ENCODE data around the gene EPB41L1. TPM values are rescaled to one million over a fixed set of nuclear protein-coding genes. Genes with fewer than 3 reads are reported as not detected.

The EPB41L1 gene
- total and polyA plus RNA-seq, 8 donors, result 17.6 to 40.5 (median 30.8) TPM

DNA sequence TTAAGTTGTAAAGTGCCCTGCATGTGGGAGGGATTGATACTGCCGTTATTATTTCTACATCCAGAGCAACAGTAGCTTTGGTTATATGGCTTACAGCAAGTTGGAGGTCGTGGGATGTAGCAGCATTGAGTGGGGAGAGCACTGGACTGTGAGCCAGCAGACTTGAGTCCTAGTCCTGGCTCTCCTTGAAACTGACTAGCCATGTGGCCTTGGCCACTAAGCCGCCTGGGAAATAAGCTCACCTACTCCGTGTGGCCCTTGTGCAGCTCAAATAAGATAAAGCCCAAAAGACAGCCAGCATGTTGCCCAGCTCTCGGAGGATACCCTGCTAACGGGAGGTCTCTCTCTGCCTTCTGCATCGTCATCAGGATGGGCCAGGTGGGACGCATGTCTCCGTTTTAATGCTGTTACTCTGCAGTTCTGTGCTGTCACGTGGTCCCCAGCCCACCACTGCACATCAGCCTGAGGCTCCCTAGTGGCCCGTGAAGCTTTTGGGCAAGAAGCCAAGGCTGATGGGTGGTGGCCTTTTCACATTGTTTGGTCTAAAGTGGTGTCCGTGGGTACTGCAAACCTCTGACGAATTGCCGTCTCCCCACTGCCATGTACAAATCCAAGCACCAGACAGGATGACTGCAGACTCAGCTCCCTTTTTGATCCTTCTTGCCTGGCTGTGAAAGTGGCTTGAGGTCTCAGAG is 7.9 kb downstream of the EPB41L1 start:
- FAIRE-seq, result no peak
- ATAC-seq, result peak; percentile 34 to 48 (median 44)
- WGBS, 2 donors, result 37 to 40% methylated on average over 14 of the region's 14 CpGs
- Histone ChIP-seq H3K27ac (no peak overlapping the region), H3K9me3 (no peaks in the 10 kb centered on the region), H3K36me3 (no peaks in the 10 kb centered on the region), H3K4me1 (no peaks in the 10 kb centered on the region), H3K4me3 (no peak overlapping the region), H3K27me3 (no peaks in the 10 kb centered on the region)
- intact Hi-C loops (cut with DNase I), result no loop called here
- TF ChIP-seq, protein P1, sequence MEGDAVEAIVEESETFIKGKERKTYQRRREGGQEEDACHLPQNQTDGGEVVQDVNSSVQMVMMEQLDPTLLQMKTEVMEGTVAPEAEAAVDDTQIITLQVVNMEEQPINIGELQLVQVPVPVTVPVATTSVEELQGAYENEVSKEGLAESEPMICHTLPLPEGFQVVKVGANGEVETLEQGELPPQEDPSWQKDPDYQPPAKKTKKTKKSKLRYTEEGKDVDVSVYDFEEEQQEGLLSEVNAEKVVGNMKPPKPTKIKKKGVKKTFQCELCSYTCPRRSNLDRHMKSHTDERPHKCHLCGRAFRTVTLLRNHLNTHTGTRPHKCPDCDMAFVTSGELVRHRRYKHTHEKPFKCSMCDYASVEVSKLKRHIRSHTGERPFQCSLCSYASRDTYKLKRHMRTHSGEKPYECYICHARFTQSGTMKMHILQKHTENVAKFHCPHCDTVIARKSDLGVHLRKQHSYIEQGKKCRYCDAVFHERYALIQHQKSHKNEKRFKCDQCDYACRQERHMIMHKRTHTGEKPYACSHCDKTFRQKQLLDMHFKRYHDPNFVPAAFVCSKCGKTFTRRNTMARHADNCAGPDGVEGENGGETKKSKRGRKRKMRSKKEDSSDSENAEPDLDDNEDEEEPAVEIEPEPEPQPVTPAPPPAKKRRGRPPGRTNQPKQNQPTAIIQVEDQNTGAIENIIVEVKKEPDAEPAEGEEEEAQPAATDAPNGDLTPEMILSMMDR (IDR thresholded peaks at IDR 0.05), result no peak
- peak in 1 of 6 donors; percentile 30 for DNase-seq

DNA sequence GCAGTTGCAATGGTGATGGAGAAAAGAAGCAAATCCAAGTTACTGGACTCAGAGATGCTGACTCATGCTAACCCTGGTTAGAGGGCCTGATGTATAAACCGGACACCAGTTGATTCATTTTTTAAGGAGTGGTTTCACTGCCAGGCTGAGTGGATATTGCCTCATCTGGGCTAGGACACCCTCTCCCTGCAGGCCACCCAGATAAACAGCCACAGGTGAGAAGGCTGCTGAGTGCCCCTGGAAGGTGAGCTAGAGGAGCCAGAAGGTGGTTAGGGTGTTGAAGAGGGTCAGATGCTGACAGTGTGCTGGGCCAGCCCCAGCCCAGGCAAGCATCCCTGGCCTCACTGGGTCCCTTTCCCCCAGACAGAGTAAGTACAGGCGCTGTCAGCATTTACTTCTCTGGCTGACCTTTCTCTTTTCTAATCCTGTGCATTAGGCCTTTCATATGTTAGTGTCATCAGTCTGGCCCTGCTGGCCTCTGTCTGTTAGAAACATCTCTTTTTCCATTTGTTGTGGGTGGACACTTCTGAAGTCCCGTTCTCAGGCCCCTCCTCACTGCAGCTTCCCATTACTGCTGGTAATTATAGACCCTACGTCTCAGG is 13.5 kb downstream of the EPB41L1 start:
- H3K9me3 ChIP-seq, result no peaks in the 10 kb centered on the region
- FAIRE-seq (no peak), ATAC-seq (no peak), DNase-seq (no peak)
- TF ChIP-seq, protein P1 (IDR thresholded peaks at IDR 0.05), result no peak
- no peak overlapping the region for H3K4me3 ChIP-seq
- no peaks in the 10 kb centered on the region for H3K36me3 ChIP-seq
- H3K27ac ChIP-seq, result no peak overlapping the region
- 90 to 92% methylated on average over 4 of the region's 4 CpGs for WGBS, 2 donors
- intact Hi-C loops (cut with DNase I), result no loop called here
- H3K27me3 ChIP-seq, result no peaks in the 10 kb centered on the region
- no peaks in the 10 kb centered on the region for H3K4me1 ChIP-seq

DNA sequence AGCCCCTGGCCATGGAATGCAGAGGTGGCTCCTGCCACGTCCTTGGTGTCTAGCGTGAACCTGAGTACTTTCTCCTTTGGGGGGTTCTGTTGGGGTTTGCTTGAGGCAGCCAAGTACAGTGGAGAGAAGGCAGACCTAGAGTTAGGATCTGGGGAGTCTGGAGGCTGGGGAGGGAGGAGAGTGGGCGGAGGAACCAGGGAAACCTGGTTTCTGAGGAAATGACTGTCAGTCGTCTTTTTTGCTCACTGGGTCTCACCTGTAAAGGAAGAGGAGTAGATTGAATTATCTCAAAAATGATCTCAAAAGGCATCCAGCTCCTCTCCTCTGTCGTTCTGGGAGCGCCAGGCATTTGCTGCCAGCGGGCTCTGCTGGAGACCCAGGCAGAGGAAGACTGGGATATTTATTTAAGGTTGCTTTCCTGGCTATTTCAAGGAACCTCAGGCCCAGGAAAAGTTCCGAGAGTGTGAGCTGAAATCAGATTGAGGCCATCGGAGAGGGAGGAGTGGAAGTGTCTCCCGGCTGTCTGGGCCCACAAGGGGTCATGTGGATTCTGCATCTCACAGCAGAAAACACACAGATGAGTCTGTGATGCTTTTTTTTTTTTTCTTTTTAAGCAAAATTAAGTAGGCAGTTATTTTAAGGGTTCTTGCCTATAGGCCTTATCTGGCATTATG is 16.1 kb downstream of the EPB41L1 start:
- intact Hi-C loops (cut with DNase I), result no loop called here
- ATAC-seq, result no peak
- no peaks in the 10 kb centered on the region for H3K9me3 ChIP-seq
- H3K27me3 ChIP-seq, result no peaks in the 10 kb centered on the region
- no peak for DNase-seq
- peaks cover 0 to 5% (median 0%) of the 10 kb centered on the region in 3 donors for H3K36me3 ChIP-seq
- WGBS, 2 donors, result 82 to 85% methylated on average over 10 of the region's 10 CpGs
- FAIRE-seq, result no peak
- H3K4me1 ChIP-seq, result no peaks in the 10 kb centered on the region
- TF ChIP-seq, protein P1 (IDR thresholded peaks at IDR 0.05), result no peak
- H3K27ac ChIP-seq, result no peak overlapping the region
- H3K4me3 ChIP-seq, result no peak overlapping the region

DNA sequence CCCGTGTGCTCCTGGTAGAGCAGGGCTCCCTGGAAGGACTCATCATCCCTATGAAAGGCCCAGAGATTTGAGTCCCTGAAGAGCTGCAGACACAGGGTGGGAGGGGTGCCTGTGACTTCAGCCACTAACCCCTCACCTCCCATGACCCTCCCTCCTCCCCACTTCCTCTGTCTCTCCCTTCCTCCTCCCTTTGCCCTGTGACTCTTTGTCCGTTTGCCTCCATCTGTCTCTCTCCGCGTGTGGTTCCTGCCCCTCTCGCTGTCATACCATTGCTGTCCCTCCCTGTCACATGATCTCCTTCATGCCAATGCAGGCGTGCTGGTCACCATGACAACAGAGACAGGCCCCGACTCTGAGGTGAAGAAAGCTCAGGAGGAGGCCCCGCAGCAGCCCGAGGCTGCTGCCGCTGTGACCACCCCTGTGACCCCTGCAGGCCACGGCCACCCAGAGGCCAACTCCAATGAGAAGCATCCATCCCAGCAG is 19.0 kb downstream of the EPB41L1 start:
- TF ChIP-seq, protein P1 (IDR thresholded peaks at IDR 0.05), result no peak
- 62 to 65% methylated on average over 11 of the region's 11 CpGs for WGBS, 2 donors
- Histone ChIP-seq H3K27me3 (no peaks in the 10 kb centered on the region), H3K27ac (no peak overlapping the region), H3K36me3 (peaks cover 0 to 12% (median 0%) of the 10 kb centered on the region in 3 donors), H3K9me3 (no peaks in the 10 kb centered on the region), H3K4me3 (no peak overlapping the region), H3K4me1 (no peaks in the 10 kb centered on the region)
- intact Hi-C loops (cut with DNase I), result no loop called here
- FAIRE-seq (no peak), ATAC-seq (peak in 2 of 4 donors; percentile 32 to 41), DNase-seq (no peak)
